Tibial artery (tissue), 4 donors: ENCODE measurements around the gene DHH.

Experiments
- DNase-seq, 2 donors: peaks; one replicate each; pipeline ENCODE4 v3.0.0-alpha.2; 2019
- H3K27ac ChIP-seq, 2 donors: fragments of 200-600 bp; sonication (generic) in 1 of 2; 1 replicate in 1 of 2; 2 replicates in 1 of 2; pipeline ENCODE4 v1.5.1; 2018 to 2019; ENCODE audit warnings: mild to moderate bottlenecking in 1 of 2
- H3K27me3 ChIP-seq, 2 donors: fragments of 200-600 bp; sonication (generic) in 1 of 2; one replicate each; pipeline versions ENCODE4 v1.5.1 to v1.6.0; 2016 to 2019
- H3K36me3 ChIP-seq, 3 donors: fragments of 200-600 bp; sonication (generic) in 2 of 3; one replicate each; pipeline ENCODE4 v1.5.1; 2016 to 2019; ENCODE audit warnings: mild to moderate bottlenecking in 2 of 3
- H3K4me1 ChIP-seq, 4 donors: fragments of 200-600 bp; sonication (generic) in 2 of 4; 1 replicate in 3 of 4; 2 replicates in 1 of 4; pipeline ENCODE4 v1.5.1; 2016 to 2019
- H3K4me3 ChIP-seq, 2 donors: fragments of 200-600 bp; sonication (generic) in 1 of 2; 1 replicate in 1 of 2; 2 replicates in 1 of 2; pipeline ENCODE4 v1.5.1; 2018 to 2019; ENCODE audit warnings: mild to moderate bottlenecking in 2 of 2
- H3K9me3 ChIP-seq, 3 donors: fragments of 200-600 bp; sonication (generic) in 1 of 3; one replicate each; pipeline ENCODE4 v1.5.1; 2016 to 2019
- intact Hi-C: fragments of 100-400 bp; cut with DNase I; formaldehyde crosslinking; loops from one replicate; pipeline ENCODE4 v1.15.0; 2023; ENCODE audit warnings: low total_unique reads
- TF ChIP-seq, protein P1 (sequence below), 2 experiments: fragments of 200-600 bp in 1 of 2; fragments of 450-650 bp in 1 of 2; IDR thresholded peaks; one replicate each; pipeline ENCODE4 v1.5.1; 2017 to 2019; ENCODE audit warnings: antibody characterized with exemption in 2 of 2, mild to moderate bottlenecking in 1 of 2, moderate library complexity in 1 of 2

The DHH gene

GRCh38 chr12:49100380-49100779, 5.8 kb upstream of the DHH start:
- TF ChIP-seq, protein P1, sequence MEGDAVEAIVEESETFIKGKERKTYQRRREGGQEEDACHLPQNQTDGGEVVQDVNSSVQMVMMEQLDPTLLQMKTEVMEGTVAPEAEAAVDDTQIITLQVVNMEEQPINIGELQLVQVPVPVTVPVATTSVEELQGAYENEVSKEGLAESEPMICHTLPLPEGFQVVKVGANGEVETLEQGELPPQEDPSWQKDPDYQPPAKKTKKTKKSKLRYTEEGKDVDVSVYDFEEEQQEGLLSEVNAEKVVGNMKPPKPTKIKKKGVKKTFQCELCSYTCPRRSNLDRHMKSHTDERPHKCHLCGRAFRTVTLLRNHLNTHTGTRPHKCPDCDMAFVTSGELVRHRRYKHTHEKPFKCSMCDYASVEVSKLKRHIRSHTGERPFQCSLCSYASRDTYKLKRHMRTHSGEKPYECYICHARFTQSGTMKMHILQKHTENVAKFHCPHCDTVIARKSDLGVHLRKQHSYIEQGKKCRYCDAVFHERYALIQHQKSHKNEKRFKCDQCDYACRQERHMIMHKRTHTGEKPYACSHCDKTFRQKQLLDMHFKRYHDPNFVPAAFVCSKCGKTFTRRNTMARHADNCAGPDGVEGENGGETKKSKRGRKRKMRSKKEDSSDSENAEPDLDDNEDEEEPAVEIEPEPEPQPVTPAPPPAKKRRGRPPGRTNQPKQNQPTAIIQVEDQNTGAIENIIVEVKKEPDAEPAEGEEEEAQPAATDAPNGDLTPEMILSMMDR (IDR thresholded peaks at IDR 0.05) = no peak
- no peaks in the 10 kb centered on the region for H3K9me3 ChIP-seq
- no peak overlapping the region for H3K27ac ChIP-seq
- H3K27me3 ChIP-seq = no peaks in the 10 kb centered on the region
- intact Hi-C loops = loop anchor here (5.0 kb wide), 1 partner anchor 77 kb away; no protein-coding TSS in a partner anchor
- no peak for DNase-seq
- no peak overlapping the region for H3K4me3 ChIP-seq
- peaks cover 82 to 94% (median 87%) of the 10 kb centered on the region in 3 donors for H3K36me3 ChIP-seq
- peaks cover 0 to 13% (median 4%) of the 10 kb centered on the region in 4 donors for H3K4me1 ChIP-seq

DNA sequence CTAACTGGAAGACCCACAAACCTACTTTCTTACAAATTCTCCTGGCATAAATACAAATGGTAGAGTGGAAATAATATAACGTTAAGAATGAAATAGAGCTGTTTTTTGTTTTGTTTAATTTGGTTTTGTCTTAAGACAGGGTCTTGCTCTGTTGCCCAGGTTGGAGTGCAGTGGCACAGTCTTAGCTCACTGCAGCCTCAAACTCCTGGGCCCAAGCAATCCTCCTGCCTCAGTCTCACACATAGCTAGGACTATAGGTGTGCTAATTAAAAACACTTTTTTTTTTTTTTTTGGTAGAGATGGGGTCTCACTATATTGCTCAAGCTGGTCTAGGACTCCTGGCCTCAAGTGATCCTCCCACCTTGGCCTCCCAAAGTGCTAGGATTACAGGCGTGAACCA, 4.1 kb upstream of the DHH start:
- intact Hi-C loops = no loop called here
- H3K27me3 ChIP-seq = peaks cover 0 to 14% of the 10 kb centered on the region in 2 donors
- H3K36me3 ChIP-seq = peaks cover 72 to 78% (median 72%) of the 10 kb centered on the region in 3 donors
- TF ChIP-seq, protein P1 (IDR thresholded peaks at IDR 0.05) = no peak
- H3K27ac ChIP-seq = no peak overlapping the region
- H3K4me3 ChIP-seq = no peak overlapping the region
- H3K9me3 ChIP-seq = no peaks in the 10 kb centered on the region
- H3K4me1 ChIP-seq = peaks cover 0 to 17% (median 14%) of the 10 kb centered on the region in 4 donors
- DNase-seq = no peak

DNA sequence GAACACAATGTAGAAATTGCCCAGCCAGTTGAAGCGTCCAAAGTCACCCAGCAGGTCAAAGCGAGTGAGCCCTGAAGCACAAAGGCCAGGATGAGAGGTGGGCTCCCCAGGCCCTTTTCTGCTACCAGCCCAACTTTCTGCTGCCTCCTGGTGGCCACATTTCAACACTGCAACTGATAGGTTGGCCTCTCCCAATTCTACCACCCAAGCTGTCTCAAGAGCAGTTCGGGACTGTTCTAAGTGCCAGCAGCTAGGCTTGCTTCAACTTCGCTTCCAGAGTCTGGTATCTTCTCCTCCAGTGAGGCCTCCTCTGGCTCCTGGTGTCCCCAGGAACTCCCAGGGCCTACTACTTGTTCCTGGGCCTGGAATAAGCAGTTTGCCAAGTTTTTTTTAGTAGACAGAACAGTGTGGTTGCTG, 3.4 kb upstream of the DHH start:
- DNase-seq = peak in 1 of 2 donors; percentile 48
- H3K4me1 ChIP-seq = peaks cover 0 to 20% (median 17%) of the 10 kb centered on the region in 4 donors
- H3K9me3 ChIP-seq = no peaks in the 10 kb centered on the region
- H3K27ac ChIP-seq = no peak overlapping the region
- intact Hi-C loops = no loop called here
- TF ChIP-seq, protein P1 (IDR thresholded peaks at IDR 0.05) = peak; percentile 60 to 75
- peaks cover 65 to 72% (median 65%) of the 10 kb centered on the region in 3 donors for H3K36me3 ChIP-seq
- H3K27me3 ChIP-seq = peaks cover 0 to 19% of the 10 kb centered on the region in 2 donors
- H3K4me3 ChIP-seq = no peak overlapping the region

DNA sequence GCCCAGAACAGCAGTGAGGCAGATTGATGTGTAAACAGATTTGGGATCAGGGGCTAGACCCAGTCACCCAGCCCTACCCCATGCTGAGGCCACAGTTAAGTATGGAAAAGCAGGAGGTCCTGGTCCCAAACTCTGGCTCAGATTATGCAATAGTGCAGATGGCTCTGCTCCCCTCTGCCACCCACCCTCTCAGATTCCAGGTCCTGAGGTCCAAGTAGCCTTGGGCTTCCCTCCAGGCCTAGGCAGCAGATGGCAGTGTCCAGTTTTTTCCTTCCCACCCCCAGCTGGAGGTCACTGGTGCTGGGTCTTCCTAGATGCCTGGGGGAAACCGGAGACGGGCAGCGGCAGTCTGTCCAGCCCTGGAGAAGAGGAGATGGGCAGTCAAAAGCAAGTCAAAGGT, 2.8 kb upstream of the DHH start:
- no peak for DNase-seq
- TF ChIP-seq, protein P1 (IDR thresholded peaks at IDR 0.05) = no peak
- no peak overlapping the region for H3K27ac ChIP-seq
- peaks cover 0 to 25% of the 10 kb centered on the region in 2 donors for H3K27me3 ChIP-seq
- H3K36me3 ChIP-seq = peaks cover 59 to 65% (median 59%) of the 10 kb centered on the region in 3 donors
- intact Hi-C loops = no loop called here
- H3K4me3 ChIP-seq = no peak overlapping the region
- peaks cover 0 to 23% (median 20%) of the 10 kb centered on the region in 4 donors for H3K4me1 ChIP-seq
- H3K9me3 ChIP-seq = no peaks in the 10 kb centered on the region

DNA sequence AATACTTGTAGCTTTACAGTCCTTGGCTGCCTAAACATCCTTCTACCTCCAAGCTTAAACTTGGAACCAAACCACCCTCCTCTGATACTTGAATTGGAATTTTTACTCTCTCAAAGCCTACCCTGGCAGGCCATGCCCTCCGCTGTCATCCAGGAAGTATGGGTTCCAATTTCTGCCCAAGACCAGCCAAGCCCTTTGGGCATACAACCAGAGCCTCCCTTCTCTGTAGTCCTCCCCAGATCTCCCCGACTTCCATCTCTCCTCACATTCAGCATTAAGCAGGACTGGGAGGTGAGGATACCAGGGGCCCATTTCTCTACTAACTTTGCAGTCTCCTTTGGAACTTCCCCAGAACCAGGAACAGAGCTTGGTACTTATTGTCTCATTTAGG, 369 bp upstream of the DHH start:
- DNase-seq = no peak
- Histone ChIP-seq H3K9me3 (no peaks in the 10 kb centered on the region), H3K4me1 (peaks cover 0 to 42% (median 38%) of the 10 kb centered on the region in 4 donors), H3K36me3 (peaks cover 34 to 41% (median 35%) of the 10 kb centered on the region in 3 donors), H3K27ac (no peak overlapping the region), H3K4me3 (peak overlapping the region in 1 of 2 donors; percentile 27), H3K27me3 (peaks cover 0 to 49% of the 10 kb centered on the region in 2 donors)
- TF ChIP-seq, protein P1 (IDR thresholded peaks at IDR 0.05) = no peak
- intact Hi-C loops = no loop called here

DNA sequence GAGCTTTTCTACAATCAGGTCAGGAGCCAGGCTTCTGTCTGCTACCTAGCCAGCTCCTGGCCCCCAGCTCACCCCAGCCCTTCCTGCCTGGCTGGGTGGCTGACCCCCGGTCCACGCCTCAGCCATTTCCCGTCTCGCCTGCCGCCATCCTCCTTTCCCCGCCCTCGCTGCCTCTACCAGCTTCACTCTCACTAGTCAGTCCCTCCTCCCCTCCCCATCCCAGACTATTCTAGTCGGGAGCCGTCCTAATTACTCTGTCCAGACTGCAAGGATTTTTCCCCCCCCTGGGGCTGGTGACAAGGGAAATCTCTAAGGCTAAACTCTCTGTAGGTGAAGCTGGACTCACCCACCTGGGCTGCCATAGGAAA, 825 bp downstream of the DHH start:
- no peak for DNase-seq
- Histone ChIP-seq H3K9me3 (no peaks in the 10 kb centered on the region), H3K36me3 (peaks cover 22 to 29% (median 23%) of the 10 kb centered on the region in 3 donors), H3K4me3 (peak overlapping the region; percentile 23 to 27), H3K27me3 (peaks cover 0 to 61% of the 10 kb centered on the region in 2 donors), H3K27ac (no peak overlapping the region), H3K4me1 (peaks cover 0 to 53% (median 44%) of the 10 kb centered on the region in 4 donors)
- intact Hi-C loops = no loop called here
- TF ChIP-seq, protein P1 (IDR thresholded peaks at IDR 0.05) = no peak
